Activated CD8-positive, alpha-beta memory T cell treated with anti-CD3 and anti-CD28 coated beads for 48 hours (primary cell): ENCODE data around the gene BMPR2.
"Not testable (repeated sequence)": the region's sequence is repeated elsewhere in the genome, so short reads cannot be mapped to it uniquely, and the experiment has no call there.

Source experiments
- DNase-seq, 3 experiments: peaks; one replicate each; pipeline ENCODE4 v3.0.0-alpha.2; 2020; ENCODE audit warnings: low read depth in 2 of 3, low spot score in 2 of 3

Gene BMPR2

DNA sequence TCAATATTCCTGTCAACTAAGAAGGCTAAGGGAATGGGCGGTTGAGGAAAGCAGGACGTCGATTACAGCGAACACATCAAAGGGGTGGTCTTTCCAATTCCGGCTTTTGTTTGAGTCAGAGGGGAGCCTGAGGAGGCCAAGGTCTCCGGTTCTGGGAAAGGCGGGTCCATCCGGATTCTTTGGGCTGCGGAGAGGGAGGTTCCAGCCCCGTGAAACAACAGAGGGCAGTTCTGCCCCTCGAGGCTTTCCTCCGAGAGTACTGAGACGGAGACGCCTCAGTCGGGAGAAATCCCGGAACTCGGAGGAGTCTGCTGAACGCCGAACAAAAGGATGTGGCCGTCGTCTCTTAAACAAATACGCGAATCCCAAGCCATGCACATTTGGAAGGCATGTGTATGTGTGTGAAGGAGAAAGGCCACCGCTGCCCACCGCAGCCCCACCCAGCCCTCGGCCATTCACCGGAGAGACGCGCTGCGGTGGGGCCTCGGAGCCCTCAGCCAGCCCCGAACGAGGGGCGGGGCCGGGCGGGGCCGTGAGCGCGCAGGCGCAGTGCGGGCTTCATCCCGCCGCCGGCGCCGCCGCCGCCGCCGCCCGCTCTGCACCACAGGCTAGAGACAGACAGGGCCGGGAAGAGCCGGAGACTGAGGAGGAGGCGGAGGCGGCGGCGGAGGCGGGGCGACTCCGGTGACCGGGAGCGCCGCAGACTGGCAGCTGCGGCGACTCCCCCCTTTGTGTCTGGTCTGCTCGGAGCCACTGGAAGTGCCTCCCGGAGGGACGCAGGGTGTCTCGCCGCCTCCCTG is at the start of gene BMPR2:
BMPR2 (plus strand) TSS at position 719 of the 800 bp plus-strand sequence. CDS start 1,148 bp downstream, outside the sequence.
- DNase-seq: peak; percentile 55 to 84 (median 74)

- no peak for DNase-seq
These were observed 48.3 kb upstream of the BMPR2 start for GRCh38 chr2:202327858-202328257.

DNA sequence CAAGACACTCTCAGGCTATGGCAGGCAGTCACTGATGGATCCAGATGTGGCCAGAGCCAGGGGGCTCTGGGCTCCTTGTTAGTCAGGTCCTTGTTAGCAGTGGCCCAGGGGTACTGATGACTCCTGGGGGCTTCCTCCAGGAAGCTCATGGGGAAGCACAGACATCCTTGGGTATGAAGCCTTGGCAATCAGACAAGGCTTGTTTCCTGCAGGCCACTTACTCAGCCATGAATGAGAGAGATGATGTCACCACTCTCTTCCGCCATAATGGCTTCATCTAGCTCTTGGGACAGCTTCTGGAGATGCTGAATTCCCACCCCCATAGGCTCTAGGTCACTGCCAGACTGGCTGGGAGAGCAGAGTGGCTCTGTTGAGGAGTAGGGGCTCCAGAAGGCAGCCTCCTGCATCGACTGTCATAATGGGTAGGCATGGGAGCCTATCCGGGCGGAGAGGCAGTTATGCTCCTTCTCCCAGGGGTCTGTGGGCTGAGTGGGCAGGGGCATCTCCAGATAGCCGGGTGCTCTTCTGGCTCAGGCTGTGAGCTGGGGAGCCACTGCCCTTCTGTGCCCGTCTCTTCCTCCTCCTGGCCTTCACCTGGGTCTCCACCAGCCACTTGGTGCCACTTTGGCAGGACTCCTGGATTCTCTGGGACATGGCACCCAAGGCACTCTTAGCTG is 40.2 kb upstream of the BMPR2 start:
- no peak for DNase-seq

DNA sequence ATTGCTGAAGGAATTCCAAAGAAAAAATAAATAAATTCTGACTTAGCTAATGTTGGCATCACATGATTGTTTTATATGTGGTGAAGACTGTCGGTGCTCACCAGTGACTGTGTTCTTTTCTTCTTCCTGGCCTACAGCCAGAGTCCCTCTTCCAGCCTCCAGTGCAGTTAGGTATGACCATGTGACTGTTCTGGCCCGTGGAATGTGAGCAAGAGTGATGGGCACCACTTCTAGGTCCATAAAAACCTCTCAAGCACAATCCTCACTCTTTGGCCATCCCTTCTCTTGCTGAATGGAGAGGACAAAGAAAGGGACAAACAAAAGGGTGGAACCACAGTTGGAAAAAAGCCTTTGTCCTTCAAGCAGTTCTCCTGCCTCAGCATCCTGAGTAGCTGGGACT is 39.0 kb upstream of the BMPR2 start:
- DNase-seq: no peak

GRCh38 chr2:202337706-202338346 is 38.3 kb upstream of the BMPR2 start:
- DNase-seq: no peak

GRCh38 chr2:202339071-202339870 is 36.9 kb upstream of the BMPR2 start:
- DNase-seq: no peak

GRCh38 chr2:202344178-202344577 is 31.9 kb upstream of the BMPR2 start:
- no peak for DNase-seq

DNA sequence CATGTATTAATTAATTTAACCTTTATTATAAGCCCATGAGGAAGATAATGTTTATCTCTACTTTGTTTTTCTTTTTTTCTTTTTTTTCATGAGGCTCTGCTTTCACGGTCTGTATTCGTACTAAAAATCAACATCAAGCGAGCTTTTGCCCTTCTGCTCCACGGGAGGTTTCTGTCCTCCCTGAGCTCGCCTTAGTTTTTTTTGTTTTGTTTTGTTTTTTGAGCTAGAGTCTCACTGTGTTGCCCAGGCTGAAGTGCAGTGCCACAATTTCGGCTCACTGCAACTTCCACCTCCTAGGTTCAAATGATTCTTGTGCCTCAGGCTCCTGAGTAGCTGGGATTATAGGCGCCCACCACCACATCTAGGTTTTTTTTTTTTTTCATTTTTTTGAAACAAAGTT is 29.9 kb upstream of the BMPR2 start:
- DNase-seq: no peak

- DNase-seq: no peak
These were observed 22.7 kb upstream of the BMPR2 start for GRCh38 chr2:202353430-202353829.

- no peak for DNase-seq
These were observed 20.1 kb upstream of the BMPR2 start for GRCh38 chr2:202355993-202356505.

GRCh38 chr2:202358924-202359323 is 17.2 kb upstream of the BMPR2 start:
- not testable (repeated sequence) for DNase-seq

GRCh38 chr2:202360646-202361045 is 15.5 kb upstream of the BMPR2 start:
- DNase-seq: no peak

DNA sequence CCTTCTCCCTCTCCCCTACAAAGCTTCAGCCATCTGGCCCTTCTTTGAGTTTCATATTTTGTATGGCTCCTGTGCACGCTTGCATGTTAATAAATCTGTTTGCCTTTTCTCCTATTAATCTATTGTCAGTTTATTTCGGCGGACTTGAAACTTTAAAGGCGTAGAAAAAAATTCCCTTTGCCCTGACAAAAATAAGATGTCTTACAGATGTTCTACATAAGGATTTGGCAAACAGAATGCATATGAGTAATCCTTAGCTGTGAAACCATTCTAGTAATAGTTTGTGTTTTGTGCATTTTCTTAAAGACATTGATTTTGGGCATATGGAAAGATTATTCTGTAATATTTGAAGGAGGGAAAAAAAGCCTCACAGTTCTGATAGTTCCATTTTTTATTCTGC is 15.0 kb upstream of the BMPR2 start:
- DNase-seq: no peak

DNA sequence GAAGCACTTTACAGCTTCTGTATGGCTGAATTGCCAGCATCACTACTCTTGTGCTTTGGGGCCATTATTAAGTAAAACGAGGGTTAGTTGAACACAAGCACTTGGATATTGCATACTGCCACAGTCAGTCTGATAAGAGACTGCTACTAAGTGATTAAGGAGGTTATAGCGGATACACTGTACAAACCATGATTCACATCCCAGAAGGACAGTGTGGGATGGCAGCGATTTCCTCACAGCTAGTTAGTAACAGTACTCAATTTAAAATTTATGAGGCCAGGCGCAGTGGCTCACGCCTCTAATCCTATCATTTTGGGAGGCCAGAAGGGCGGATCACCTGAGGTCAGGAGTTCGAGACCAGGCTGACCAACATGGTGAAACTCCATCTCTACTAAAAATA is 2.6 kb upstream of the BMPR2 start:
- no peak for DNase-seq

GRCh38 chr2:202374383-202374782 is 1.7 kb upstream of the BMPR2 start:
- not testable (repeated sequence) for DNase-seq

DNA sequence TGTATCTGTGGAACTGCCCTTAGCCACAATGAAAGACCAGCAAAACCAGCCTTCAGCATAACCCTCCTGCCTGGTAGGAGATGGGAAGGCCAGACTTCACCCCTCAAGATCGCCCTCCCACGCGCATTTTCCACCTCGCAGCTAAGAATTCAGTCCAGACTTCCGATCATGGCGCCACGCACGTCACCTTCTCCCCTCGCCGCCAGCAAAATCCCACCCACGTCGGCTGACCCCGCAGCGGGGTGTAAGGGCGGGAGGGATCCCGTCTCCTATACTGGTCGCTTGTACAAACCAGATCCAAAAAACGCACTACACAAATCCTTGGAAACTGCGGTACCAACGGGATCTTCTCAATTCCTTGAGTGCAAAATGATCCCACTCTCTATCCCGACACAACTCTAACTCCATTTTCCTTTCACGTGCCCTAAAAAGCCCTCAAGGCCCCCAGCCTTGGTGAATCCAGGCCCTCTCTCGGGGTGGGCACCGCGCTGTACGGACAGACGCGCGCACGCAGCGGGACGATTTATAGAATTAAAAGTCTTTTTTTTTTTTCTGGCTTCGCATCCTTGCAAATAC is 1.0 kb upstream of the BMPR2 start:
- peak in 2 of 3 experiments; percentile 14 to 23 for DNase-seq

- DNase-seq: peak; percentile 15 to 32 (median 21)
These were observed 506 bp downstream of the BMPR2 start for GRCh38 chr2:202376460-202377206.

DNA sequence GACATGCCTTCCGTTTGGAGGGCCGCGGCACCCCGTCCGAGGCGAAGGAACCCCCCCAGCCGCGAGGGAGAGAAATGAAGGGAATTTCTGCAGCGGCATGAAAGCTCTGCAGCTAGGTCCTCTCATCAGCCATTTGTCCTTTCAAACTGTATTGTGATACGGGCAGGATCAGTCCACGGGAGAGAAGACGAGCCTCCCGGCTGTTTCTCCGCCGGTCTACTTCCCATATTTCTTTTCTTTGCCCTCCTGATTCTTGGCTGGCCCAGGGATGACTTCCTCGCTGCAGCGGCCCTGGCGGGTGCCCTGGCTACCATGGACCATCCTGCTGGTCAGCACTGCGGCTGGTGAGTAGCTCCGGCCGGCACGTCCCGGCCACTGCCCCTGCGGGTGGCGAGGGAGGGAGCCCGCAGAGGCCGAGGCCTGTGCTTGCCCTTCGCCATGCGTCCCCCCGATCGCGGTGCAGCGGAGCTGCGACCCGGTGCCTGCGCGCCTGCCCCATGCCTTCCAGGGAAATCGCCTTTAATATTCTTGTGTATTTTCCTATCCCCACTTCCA is 1.2 kb downstream of the BMPR2 start:
- DNase-seq: peak in 2 of 3 experiments; percentile 4 to 10

- no peak for DNase-seq
These were observed 1.9 kb downstream of the BMPR2 start for GRCh38 chr2:202378001-202378400.
